Body of pancreas (tissue), 4 donors: ENCODE measurements around the gene ZNF253.

Source experiments
- POLR2A ChIP-seq, 3 donors: fragments of 450-650 bp; IDR thresholded peaks; one replicate each; pipeline ENCODE4 v1.6.1; 2016; ENCODE audit warnings: antibody characterized with exemption in 3 of 3, mild to moderate bottlenecking in 2 of 3
- TF ChIP-seq, protein P1 (sequence below), 7 experiments: fragments of 450-650 bp in 4 of 7; fragments of 200-600 bp in 3 of 7; sonication (generic) in 3 of 7; IDR thresholded peaks; one replicate each; pipeline ENCODE4 v1.5.1; 2016 to 2019; ENCODE audit warnings: antibody characterized with exemption in 7 of 7

DNA sequence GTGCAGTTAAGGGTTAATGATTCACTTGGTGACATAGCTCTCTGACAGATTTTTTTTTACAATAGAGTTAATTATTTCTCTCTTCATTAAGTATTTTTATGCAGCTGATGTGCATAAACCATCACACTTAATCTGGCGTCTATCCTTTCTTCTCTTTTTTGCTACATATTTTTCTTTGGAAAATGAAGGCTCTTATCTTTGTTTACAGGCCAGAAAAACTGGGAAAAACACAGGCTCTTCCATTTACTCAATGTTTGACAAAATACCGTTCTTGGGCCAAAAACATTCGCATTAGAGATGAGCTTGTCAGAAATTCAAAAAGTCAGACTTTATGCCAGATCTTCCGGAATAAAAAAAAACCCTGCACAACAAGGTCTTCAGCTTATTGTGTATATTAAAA, 12.0 kb downstream of the ZNF253 start:
- TF ChIP-seq, protein P1, sequence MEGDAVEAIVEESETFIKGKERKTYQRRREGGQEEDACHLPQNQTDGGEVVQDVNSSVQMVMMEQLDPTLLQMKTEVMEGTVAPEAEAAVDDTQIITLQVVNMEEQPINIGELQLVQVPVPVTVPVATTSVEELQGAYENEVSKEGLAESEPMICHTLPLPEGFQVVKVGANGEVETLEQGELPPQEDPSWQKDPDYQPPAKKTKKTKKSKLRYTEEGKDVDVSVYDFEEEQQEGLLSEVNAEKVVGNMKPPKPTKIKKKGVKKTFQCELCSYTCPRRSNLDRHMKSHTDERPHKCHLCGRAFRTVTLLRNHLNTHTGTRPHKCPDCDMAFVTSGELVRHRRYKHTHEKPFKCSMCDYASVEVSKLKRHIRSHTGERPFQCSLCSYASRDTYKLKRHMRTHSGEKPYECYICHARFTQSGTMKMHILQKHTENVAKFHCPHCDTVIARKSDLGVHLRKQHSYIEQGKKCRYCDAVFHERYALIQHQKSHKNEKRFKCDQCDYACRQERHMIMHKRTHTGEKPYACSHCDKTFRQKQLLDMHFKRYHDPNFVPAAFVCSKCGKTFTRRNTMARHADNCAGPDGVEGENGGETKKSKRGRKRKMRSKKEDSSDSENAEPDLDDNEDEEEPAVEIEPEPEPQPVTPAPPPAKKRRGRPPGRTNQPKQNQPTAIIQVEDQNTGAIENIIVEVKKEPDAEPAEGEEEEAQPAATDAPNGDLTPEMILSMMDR (IDR thresholded peaks at IDR 0.05): no peak
- TF ChIP-seq POLR2A (IDR thresholded peaks at IDR 0.05): no peak
